Loucy (cell line): Measurements from ENCODE around the gene KNDC1.
"Not testable (repeated sequence)": the region's sequence is repeated elsewhere in the genome, so short reads cannot be mapped to it uniquely, and the experiment has no call there.

Experiments used
- H2AFZ ChIP-seq: fragments of 200-600 bp; sonication (generic); 2 replicates; pipeline ENCODE4 v1.6.0; 2016; ENCODE audit warnings: antibody characterized with exemption, mild to moderate bottlenecking, low read length, moderate library complexity
- H3F3A ChIP-seq: fragments of 200-600 bp; 2 replicates; pipeline ENCODE4 v1.6.0; 2016; ENCODE audit warnings: antibody characterized with exemption, low read depth, mild to moderate bottlenecking
- H3K27me3 ChIP-seq: fragments of 200-600 bp; sonication (generic); 2 replicates; pipeline ENCODE4 v1.6.1; 2014; ENCODE audit warnings: low read length, mild to moderate bottlenecking; ENCODE audit not compliant: insufficient read depth, poor library complexity, severe bottlenecking
- H3K36me3 ChIP-seq: fragments of 200-600 bp; sonication (generic); 2 replicates; pipeline ENCODE4 v1.6.1; 2016; ENCODE audit warnings: low read length; ENCODE audit not compliant: insufficient read depth
- H3K4me1 ChIP-seq: fragments of 200-600 bp; sonication (generic); 2 replicates; pipeline ENCODE4 v1.5.1; 2014; ENCODE audit warnings: low read length, mild to moderate bottlenecking; ENCODE audit not compliant: insufficient read depth, poor library complexity, severe bottlenecking
- H3K4me2 ChIP-seq: fragments of 200-600 bp; sonication (generic); 2 replicates; pipeline ENCODE4 v1.6.0; 2014; ENCODE audit warnings: antibody characterized with exemption, low read length, low read depth, mild to moderate bottlenecking; ENCODE audit not compliant: poor library complexity, severe bottlenecking
- H3K4me3 ChIP-seq: fragments of 200-600 bp; sonication (generic); 2 replicates; pipeline ENCODE4 v1.5.1; 2014; ENCODE audit warnings: low read length, mild to moderate bottlenecking, mixed read lengths; ENCODE audit not compliant: poor library complexity, severe bottlenecking
- H3K79me2 ChIP-seq: fragments of 200-600 bp; sonication (generic); 2 replicates; pipeline ENCODE4 v1.6.1; 2014; ENCODE audit warnings: low read length; ENCODE audit not compliant: insufficient read depth
- H3K9ac ChIP-seq: fragments of 200-600 bp; sonication (generic); 2 replicates; pipeline ENCODE4 v1.6.0; 2014; ENCODE audit warnings: mild to moderate bottlenecking, low read depth, low read length, moderate library complexity; ENCODE audit not compliant: poor library complexity, severe bottlenecking
- H3K9me2 ChIP-seq: fragments of 200-600 bp; sonication (generic); replicated peaks from 2 replicates; pipeline ENCODE4 v1.6.1; 2016; ENCODE audit warnings: low read depth, low read length, mixed read lengths
- H3K9me3 ChIP-seq: fragments of 200-600 bp; sonication (generic); 2 replicates; pipeline ENCODE4 v1.6.1; 2014; ENCODE audit warnings: mild to moderate bottlenecking, antibody characterized with exemption, low read length, low read depth; ENCODE audit not compliant: insufficient read depth
- H4K20me1 ChIP-seq: fragments of 200-600 bp; sonication (generic); 2 replicates; pipeline ENCODE4 v1.6.0; 2014; ENCODE audit warnings: antibody characterized with exemption, low read length, mild to moderate bottlenecking; ENCODE audit not compliant: insufficient read depth, poor library complexity, severe bottlenecking
- EZH2phosphoT487 ChIP-seq: fragments of 200-600 bp; IDR thresholded peaks from 2 replicates; pipeline ENCODE4 v1.6.1; 2018; ENCODE audit warnings: antibody characterized with exemption, mild to moderate bottlenecking, moderate library complexity, borderline replicate concordance
- TF ChIP-seq, protein P1 (sequence below): fragments of 200-600 bp; sonication (generic); conservative IDR thresholded peaks from 2 replicates; pipeline ENCODE4 v1.5.1; 2014; ENCODE audit warnings: mild to moderate bottlenecking, antibody characterized with exemption, low read length

KNDC1 gene

DNA sequence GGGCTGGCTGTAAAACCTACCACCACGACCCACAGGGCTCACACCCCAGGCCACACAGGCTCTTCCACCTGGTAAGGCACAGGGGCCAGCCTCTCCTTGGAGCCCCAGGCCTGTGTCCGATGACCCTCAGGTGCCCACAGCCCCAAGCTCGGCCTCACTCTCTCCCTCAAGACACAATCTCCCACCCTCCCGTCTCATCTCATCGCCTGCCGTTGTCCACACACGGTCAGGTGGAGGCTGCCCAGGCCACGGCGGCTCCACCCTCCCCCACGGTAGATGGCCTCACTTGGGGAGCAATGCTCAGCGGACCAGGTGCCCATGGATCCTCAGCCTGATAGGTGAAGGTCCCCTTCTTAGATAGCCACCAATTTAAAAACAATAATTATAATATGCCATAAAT, 61.3 kb downstream of the KNDC1 start:
- Histone ChIP-seq H3K27me3 (no peaks in the 10 kb centered on the region), H3K4me1 (no peaks in the 10 kb centered on the region), H4K20me1 (no peaks in the 10 kb centered on the region), H3K36me3 (no peaks in the 10 kb centered on the region), H3K79me2 (no peaks in the 10 kb centered on the region), H2AFZ (no peak overlapping the region), H3K9me3 (peaks cover 3% of the 10 kb centered on the region; the same call in 1 of the 2 replicates), H3F3A (no peaks in the 10 kb centered on the region), H3K4me3 (no peak overlapping the region), H3K9me2 (no peaks in the 10 kb centered on the region), H3K4me2 (no peak overlapping the region), H3K9ac (no peak overlapping the region)
- TF ChIP-seq, protein P1, sequence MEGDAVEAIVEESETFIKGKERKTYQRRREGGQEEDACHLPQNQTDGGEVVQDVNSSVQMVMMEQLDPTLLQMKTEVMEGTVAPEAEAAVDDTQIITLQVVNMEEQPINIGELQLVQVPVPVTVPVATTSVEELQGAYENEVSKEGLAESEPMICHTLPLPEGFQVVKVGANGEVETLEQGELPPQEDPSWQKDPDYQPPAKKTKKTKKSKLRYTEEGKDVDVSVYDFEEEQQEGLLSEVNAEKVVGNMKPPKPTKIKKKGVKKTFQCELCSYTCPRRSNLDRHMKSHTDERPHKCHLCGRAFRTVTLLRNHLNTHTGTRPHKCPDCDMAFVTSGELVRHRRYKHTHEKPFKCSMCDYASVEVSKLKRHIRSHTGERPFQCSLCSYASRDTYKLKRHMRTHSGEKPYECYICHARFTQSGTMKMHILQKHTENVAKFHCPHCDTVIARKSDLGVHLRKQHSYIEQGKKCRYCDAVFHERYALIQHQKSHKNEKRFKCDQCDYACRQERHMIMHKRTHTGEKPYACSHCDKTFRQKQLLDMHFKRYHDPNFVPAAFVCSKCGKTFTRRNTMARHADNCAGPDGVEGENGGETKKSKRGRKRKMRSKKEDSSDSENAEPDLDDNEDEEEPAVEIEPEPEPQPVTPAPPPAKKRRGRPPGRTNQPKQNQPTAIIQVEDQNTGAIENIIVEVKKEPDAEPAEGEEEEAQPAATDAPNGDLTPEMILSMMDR: no peak
- no peak for TF ChIP-seq EZH2phosphoT487

DNA sequence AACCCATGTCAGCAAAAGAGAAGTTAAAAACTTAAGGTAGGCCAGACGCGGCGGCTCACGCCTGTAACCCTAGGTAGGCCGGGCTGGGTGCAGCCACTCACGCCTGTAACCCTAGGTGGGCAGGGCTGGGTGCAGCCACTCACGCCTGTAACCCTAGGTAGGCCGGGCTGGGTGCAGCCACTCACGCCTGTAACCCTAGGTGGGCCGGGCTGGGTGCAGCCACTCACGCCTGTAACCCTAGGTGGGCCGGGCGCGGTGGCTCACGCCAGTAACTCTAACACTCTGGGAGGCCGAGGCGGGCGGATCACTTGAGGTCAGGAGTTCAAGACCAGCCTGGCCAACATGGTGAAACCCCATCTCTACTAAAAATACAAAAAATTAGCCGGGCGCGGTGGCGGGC, 61.7 kb downstream of the KNDC1 start:
- H4K20me1 ChIP-seq, H3K9me3 ChIP-seq, H3K27me3 ChIP-seq, H3K36me3 ChIP-seq, H3K4me2 ChIP-seq, H3K79me2 ChIP-seq, H2AFZ ChIP-seq, H3K4me3 ChIP-seq, H3K9me2 ChIP-seq, H3K4me1 ChIP-seq, H3K9ac ChIP-seq, H3F3A ChIP-seq: not testable (repeated sequence)

DNA sequence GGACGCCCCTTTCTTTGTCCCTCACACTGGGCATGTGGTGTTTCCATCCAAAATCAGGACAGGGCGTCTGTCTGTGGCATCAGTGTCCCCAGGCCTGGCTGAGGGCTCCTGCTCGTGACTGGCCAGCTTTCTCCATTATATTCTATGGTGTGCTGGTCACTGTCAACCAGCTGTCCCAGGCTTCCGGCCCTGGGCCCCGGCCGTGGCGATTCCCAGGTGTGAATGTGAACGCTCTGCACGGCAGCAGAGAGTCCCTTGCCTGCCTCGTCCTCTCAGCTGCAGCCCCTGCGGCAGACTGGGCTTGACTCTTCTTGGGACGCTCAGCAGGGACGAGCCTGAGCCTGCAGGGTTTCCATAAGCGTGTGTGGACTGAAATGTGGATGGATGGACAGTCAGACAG, 64.1 kb downstream of the KNDC1 start:
- Histone ChIP-seq H2AFZ (no peak overlapping the region), H3K79me2 (no peaks in the 10 kb centered on the region), H3K9me3 (peaks cover 3% of the 10 kb centered on the region; the same call in 1 of the 2 replicates), H4K20me1 (no peaks in the 10 kb centered on the region), H3K4me1 (no peaks in the 10 kb centered on the region), H3K4me2 (no peak overlapping the region), H3K9ac (no peak overlapping the region), H3F3A (no peaks in the 10 kb centered on the region), H3K9me2 (no peaks in the 10 kb centered on the region), H3K4me3 (no peak overlapping the region), H3K36me3 (no peaks in the 10 kb centered on the region), H3K27me3 (no peaks in the 10 kb centered on the region)
- no peak for TF ChIP-seq EZH2phosphoT487
- TF ChIP-seq, protein P1: no peak

DNA sequence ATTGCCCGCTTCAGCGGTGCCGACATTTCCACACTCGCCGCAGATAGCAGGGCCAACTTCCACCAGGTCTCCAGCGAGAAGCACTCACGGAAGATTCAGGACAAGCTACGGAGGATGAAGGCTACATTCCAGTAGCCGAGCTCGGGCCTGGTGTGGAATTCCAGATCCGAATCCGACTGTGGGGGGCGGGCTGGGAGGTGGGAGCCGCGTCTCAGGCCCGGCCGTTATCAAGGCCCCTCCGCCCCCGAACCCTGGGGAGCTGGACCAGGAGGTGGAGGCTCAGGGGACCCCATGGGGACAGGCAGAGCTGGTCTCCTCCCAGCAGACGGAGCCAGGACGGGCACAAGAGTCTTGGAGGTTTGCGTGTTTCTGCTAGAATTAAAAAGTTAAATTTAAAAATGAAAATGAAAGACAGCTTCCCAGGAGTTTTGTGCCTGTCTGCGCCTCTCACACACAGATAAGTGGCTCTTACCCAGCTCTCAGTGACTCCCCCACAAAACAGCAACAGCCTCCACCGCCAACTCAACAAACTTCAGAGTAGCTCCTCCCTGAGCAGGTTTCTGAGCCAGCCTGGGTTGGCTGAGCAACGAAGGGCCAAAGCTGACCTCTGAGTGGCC, 64.8 kb downstream of the KNDC1 start:
- Histone ChIP-seq H3K9me3 (no peaks in the 10 kb centered on the region; the same call in 1 of the 2 replicates), H3K9ac (no peak overlapping the region), H3K79me2 (no peaks in the 10 kb centered on the region), H3F3A (no peaks in the 10 kb centered on the region), H2AFZ (no peak overlapping the region), H3K4me3 (no peak overlapping the region), H3K4me2 (no peak overlapping the region), H3K9me2 (no peaks in the 10 kb centered on the region), H3K36me3 (no peaks in the 10 kb centered on the region), H3K4me1 (no peaks in the 10 kb centered on the region), H3K27me3 (no peaks in the 10 kb centered on the region), H4K20me1 (no peaks in the 10 kb centered on the region)
- TF ChIP-seq EZH2phosphoT487: no peak
- TF ChIP-seq, protein P1: no peak
